Measurements from ENCODE around the gene SPTB. TPM values are rescaled to one million over a fixed set of nuclear protein-coding genes. Genes with fewer than 3 reads are reported as not detected.

Gene SPTB
- total and polyA plus RNA-seq, 9 of the 15 experiments (the other 6 are each of a cell fraction or from before 2014, with no cell fraction given), result 0.21 to 45.9 (median 11.7) TPM

DNA sequence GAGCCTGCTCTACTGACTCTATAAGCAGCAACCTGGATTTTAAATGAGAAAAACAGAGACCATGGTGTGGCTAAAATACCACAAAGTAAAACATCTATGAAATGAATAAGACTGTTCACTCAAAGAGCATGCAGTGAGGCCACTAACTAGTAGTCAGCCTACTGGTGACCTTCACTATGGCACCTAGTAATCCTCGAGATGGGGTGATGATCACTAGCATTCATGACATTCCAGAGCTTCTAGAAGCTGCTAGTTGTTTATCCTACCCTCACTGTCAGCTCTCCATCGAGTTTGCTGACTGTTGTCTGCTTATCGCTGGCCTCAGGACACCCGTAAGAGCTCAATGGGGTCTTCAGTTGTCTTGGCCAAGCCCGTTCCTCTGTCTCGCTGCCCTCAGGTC, 13.7 kb downstream of the SPTB start:
- no peak overlapping the region for H2AFZ ChIP-seq (ENCODE audit: low read depth, low read length)
- WGBS (ENCODE audit: insufficient coverage, low coverage, missing lambda C conversion rate), result 76% methylated on average over 5 of the region's 6 CpGs
- FAIRE-seq (no peak), ATAC-seq (no peak), DNase-seq (ENCODE audit: extremely low read depth in 1 of 4, low spot score in 3 of 4) (no peak)
- TF ChIP-seq, protein P1, sequence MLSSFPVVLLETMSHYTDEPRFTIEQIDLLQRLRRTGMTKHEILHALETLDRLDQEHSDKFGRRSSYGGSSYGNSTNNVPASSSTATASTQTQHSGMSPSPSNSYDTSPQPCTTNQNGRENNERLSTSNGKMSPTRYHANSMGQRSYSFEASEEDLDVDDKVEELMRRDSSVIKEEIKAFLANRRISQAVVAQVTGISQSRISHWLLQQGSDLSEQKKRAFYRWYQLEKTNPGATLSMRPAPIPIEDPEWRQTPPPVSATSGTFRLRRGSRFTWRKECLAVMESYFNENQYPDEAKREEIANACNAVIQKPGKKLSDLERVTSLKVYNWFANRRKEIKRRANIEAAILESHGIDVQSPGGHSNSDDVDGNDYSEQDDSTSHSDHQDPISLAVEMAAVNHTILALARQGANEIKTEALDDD (IDR thresholded peaks at IDR 0.05), result peak; percentile 77
- TF ChIP-seq BHLHE40 (IDR thresholded peaks at IDR 0.05; ENCODE audit: low read length), result no peak
- no peak overlapping the region for H3K4me2 ChIP-seq (ENCODE audit: insufficient read depth, low read length)
- H3K4me1 ChIP-seq (replicated peaks in 1 of 2; ENCODE audit: control insufficient read depth in 2 of 2, insufficient read depth in 2 of 2, low read length in 2 of 2), result no peaks in the 10 kb centered on the region; a peak in 3 of 5 replicates
- H3K27me3 ChIP-seq (ENCODE audit: control insufficient read depth in 2 of 2, insufficient read depth in 2 of 2, low read length in 2 of 2), result no peaks in the 10 kb centered on the region
- H3K9ac ChIP-seq (ENCODE audit: insufficient read depth in 1 of 2, low read depth in 2 of 2, low read length in 2 of 2), result no peak overlapping the region
- no peaks in the 10 kb centered on the region for H3K9me3 ChIP-seq (replicated peaks; ENCODE audit: control insufficient read depth, insufficient read depth, low read depth, low read length)
- BruUV-seq (replicated peaks), result no TSS peak
- intact Hi-C loops (cut with micrococcal nuclease), result no loop called here
- H3K9me1 ChIP-seq (ENCODE audit: control insufficient read depth, insufficient read depth, low read length), result no peaks in the 10 kb centered on the region
- ChIA-PET CTCF (ENCODE audit: low intra/inter-chr PET ratio) (interaction anchor here (0.6 kb wide), 1 partner anchor 20 kb away, joined by 4 read pairs; no protein-coding TSS in a partner anchor), POLR2A (interaction anchor here (0.7 to 2.6 kb wide), 5 partner anchors 12 to 610 kb away, joined by 3 to 13 read pairs (median 3); no protein-coding TSS in a partner anchor)
- no peak overlapping the region for H3K4me3 ChIP-seq
- peaks cover 82% of the 10 kb centered on the region for H3K79me2 ChIP-seq (ENCODE audit: control insufficient read depth, insufficient read depth, low read length)
- 0 out of 2 replicates have a peak, but pooled peaks cover 6% of the 10 kb centered on the region for H4K20me1 ChIP-seq (replicated peaks; ENCODE audit: control insufficient read depth, insufficient read depth, low read length)
- in situ Hi-C loops (cut with MboI), result no loop called here
- peaks cover 23% of the 10 kb centered on the region for H3K36me3 ChIP-seq (ENCODE audit: control insufficient read depth, insufficient read depth, low read length)
- H3K27ac ChIP-seq (ENCODE audit: extremely low read depth, low read depth, low read length), result no peak overlapping the region

DNA sequence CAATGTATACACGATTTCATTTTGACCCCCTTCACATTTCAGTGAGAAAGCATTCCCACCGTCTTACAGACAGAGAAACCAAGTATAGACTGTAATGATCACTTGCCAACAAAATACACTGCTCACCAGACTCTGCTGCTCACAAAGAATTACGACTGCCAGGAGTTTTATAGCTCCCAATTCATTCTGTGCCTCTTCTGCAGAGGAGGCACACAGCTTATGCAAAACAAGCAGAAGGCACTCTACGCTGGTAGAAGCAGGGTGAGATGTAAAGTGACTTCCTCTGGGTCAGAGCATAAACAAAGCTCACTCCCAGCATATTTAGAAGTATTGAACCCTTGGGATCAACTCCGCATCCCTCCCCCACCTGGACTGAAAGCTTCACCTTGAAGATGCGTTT, 14.6 kb downstream of the SPTB start:
- H3K27me3 ChIP-seq (ENCODE audit: control insufficient read depth in 2 of 2, insufficient read depth in 2 of 2, low read length in 2 of 2), result no peaks in the 10 kb centered on the region
- POLR2A ChIA-PET, result interaction anchor here (1.0 to 2.6 kb wide), 4 partner anchors 9 to 479 kb away, joined by 3 to 13 read pairs (median 4); no protein-coding TSS in a partner anchor
- TF ChIP-seq, protein P1 (IDR thresholded peaks at IDR 0.05), result no peak
- TF ChIP-seq CBX5 (IDR thresholded peaks at IDR 0.05; ENCODE audit: borderline replicate concordance, low read depth), result no peak
- TF ChIP-seq, protein P2, sequence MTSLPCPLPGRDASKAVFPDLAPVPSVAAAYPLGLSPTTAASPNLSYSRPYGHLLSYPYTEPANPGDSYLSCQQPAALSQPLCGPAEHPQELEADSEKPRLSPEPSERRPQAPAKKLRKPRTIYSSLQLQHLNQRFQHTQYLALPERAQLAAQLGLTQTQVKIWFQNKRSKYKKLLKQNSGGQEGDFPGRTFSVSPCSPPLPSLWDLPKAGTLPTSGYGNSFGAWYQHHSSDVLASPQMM (CRISPR knock-in tag; IDR thresholded peaks at IDR 0.05), result no peak
- TF ChIP-seq SLC30A9 (CRISPR knock-in tag; IDR thresholded peaks at IDR 0.05), result no peak
- TF ChIP-seq SRSF3 (IDR thresholded peaks at IDR 0.05; ENCODE audit: insufficient read depth, low read length), result no peak
- TF ChIP-seq JUN (IDR thresholded peaks at IDR 0.05; ENCODE audit: borderline replicate concordance, low read depth, low read length), result no peak
- no peak for TF ChIP-seq JUN (CRISPR knock-in tag; IDR thresholded peaks at IDR 0.05; ENCODE audit: borderline replicate concordance)
- TF ChIP-seq ELK1 (CRISPR knock-in tag; IDR thresholded peaks at IDR 0.05), result no peak
- CTCF ChIA-PET (ENCODE audit: low intra/inter-chr PET ratio), result interaction anchor here (0.6 kb wide), 1 partner anchor 21 kb away, joined by 4 read pairs; no protein-coding TSS in a partner anchor
- H3K4me2 ChIP-seq (ENCODE audit: insufficient read depth, low read length), result no peak overlapping the region
- WGBS (ENCODE audit: insufficient coverage, low coverage, missing lambda C conversion rate), result 65% methylated on average over 6 of the region's 6 CpGs
- H3K79me2 ChIP-seq (ENCODE audit: control insufficient read depth, insufficient read depth, low read length), result peaks cover 80% of the 10 kb centered on the region
- 0 out of 2 replicates have a peak, but pooled peaks cover 6% of the 10 kb centered on the region for H4K20me1 ChIP-seq (replicated peaks; ENCODE audit: control insufficient read depth, insufficient read depth, low read length)
- no peaks in the 10 kb centered on the region for H3K9me3 ChIP-seq (replicated peaks; ENCODE audit: control insufficient read depth, insufficient read depth, low read depth, low read length)
- FAIRE-seq (no peak), ATAC-seq (no peak), DNase-seq (ENCODE audit: extremely low read depth in 1 of 4, low spot score in 3 of 4) (no peak)
- in situ Hi-C loops (cut with MboI) (no loop called here), intact Hi-C loops (cut with micrococcal nuclease) (no loop called here)
- BruUV-seq (replicated peaks), result no TSS peak
- peaks cover 0 to 2% of the 10 kb centered on the region in 2 experiments; a peak in 3 of 5 replicates for H3K4me1 ChIP-seq (replicated peaks in 1 of 2; ENCODE audit: control insufficient read depth in 2 of 2, insufficient read depth in 2 of 2, low read length in 2 of 2)
- peaks cover 23% of the 10 kb centered on the region for H3K36me3 ChIP-seq (ENCODE audit: control insufficient read depth, insufficient read depth, low read length)
- no peak overlapping the region for H3K9ac ChIP-seq (ENCODE audit: insufficient read depth in 1 of 2, low read depth in 2 of 2, low read length in 2 of 2)
- no peaks in the 10 kb centered on the region for H3K9me1 ChIP-seq (ENCODE audit: control insufficient read depth, insufficient read depth, low read length)
- H3K27ac ChIP-seq (ENCODE audit: extremely low read depth, low read depth, low read length), result no peak overlapping the region
- H3K4me3 ChIP-seq, result no peak overlapping the region
- H2AFZ ChIP-seq (ENCODE audit: low read depth, low read length), result no peak overlapping the region

Data from K562 (cell line).